Measurements from ENCODE around the gene WNT1. TPM values are rescaled to one million over a fixed set of nuclear protein-coding genes. Genes with fewer than 3 reads are reported as not detected.

WNT1 gene
- total and polyA plus RNA-seq, 10 of the 15 experiments (the other 5 are each of a cell fraction or from before 2014, with no cell fraction given): not detected

DNA sequence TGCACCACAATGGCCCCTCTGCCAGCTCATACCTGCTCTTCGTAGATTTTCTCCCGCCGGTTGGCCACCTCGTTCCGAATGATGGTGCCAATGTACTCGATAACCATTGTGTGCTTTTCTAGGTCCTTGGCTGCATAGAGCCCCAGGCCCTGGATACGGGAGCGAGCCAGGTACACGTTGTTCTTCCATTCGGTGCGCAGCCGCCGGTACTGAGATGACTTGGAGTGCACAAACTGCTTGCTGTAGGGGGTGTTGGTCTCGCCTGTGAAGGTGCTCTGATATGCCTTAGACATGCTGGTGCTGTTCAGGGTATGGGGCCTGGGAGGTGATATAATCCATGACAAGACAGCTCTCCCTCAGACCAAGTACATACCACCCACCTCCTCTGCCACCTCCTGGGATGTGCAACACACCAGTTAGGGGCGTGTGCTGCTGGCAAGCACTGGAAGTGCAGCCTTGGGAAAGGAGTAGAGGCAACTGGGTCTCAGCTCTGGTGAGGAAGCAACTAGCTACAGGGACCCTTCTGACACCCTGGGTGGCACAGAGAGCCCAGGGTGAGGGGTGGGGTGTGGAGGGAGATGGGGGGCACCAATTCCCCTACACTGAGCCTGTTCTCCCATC lies 44.5 kb downstream of the WNT1 start:
- ChIA-PET SMC1A (ENCODE audit: uncharacterized antibody, unreplicated experiment) (no interaction called here), CTCF (interaction anchor here (0.7 to 1.1 kb wide), 3 partner anchors 14 to 35 kb away, joined by 3 to 4 read pairs (median 4); no protein-coding TSS in a partner anchor), POLR2A (interaction anchor here (0.6 to 1.1 kb wide), 2 partner anchors 19 to 125 kb away, joined by 3 to 4 read pairs; no protein-coding TSS in a partner anchor), RAD21 (ENCODE audit: unreplicated experiment) (no interaction called here)
- WGBS (ENCODE audit: insufficient coverage, insufficient replicate concordance, low lambda C conversion rate, missing lambda C conversion rate): 92% methylated on average over 15 of the region's 15 CpGs
- Histone ChIP-seq H3K4me3 (no peak overlapping the region), H3K9me3 (replicated peaks; ENCODE audit: control insufficient read depth, insufficient read depth, low read length) (no peaks in the 10 kb centered on the region), H3K36me3 (ENCODE audit: control insufficient read depth in 2 of 2, insufficient read depth in 2 of 2, low read length in 1 of 2) (peaks cover 10 to 20% of the 10 kb centered on the region in 2 experiments), H2AFZ (ENCODE audit: control insufficient read depth, low read depth, low read length) (no peak overlapping the region), H3K9ac (ENCODE audit: control insufficient read depth, insufficient read depth, low read length) (no peak overlapping the region), H3K79me2 (ENCODE audit: control insufficient read depth, insufficient read depth, low read length) (peaks cover 8% of the 10 kb centered on the region), H3K4me1 (ENCODE audit: control insufficient read depth, insufficient read depth, low read length) (0 out of 2 replicates have a peak, but pooled peaks cover 3% of the 10 kb centered on the region), H3K4me2 (ENCODE audit: control insufficient read depth, insufficient read depth) (no peak overlapping the region), H3K27me3 (replicated peaks in 1 of 2; ENCODE audit: control insufficient read depth in 2 of 2, insufficient read depth in 2 of 2, low read length in 1 of 2) (no peaks in the 10 kb centered on the region), H3K27ac (ENCODE audit: control insufficient read depth, insufficient read depth) (no peak overlapping the region), H4K20me1 (ENCODE audit: control insufficient read depth, insufficient read depth) (no peaks in the 10 kb centered on the region)
- FAIRE-seq (no peak), DNase-seq (ENCODE audit: low read depth, low spot score) (no peak), ATAC-seq (no peak)
- no TSS peak for BruUV-seq (replicated peaks)
- intact Hi-C loops (cut with micrococcal nuclease; ENCODE audit: unreplicated experiment) (no loop called here), in situ Hi-C loops (cut with MboI) (no loop called here)
- no peak for TF ChIP-seq JUND (IDR thresholded peaks at IDR 0.05; ENCODE audit: low read depth, low read length)

DNA sequence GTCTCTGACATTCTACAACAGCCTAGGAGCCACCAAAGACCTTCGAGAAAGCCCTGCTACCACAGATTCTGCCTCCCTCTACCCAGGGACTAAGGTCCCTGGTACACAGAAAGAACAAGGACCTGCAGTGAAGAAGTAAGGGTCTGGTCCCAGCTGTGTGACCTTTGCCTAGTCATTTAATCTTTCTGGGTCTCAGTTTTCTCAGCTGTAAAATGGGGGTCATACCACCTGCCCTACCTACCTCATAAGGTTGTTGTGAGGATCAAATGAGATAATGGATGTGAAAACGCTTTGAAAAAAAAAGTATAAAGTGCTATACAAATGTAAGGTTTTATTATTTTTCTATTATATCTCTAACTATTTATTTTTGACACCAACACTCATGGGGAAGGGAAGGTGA lies 45.7 kb downstream of the WNT1 start:
- intact Hi-C loops (cut with micrococcal nuclease; ENCODE audit: unreplicated experiment) (no loop called here), in situ Hi-C loops (cut with MboI) (no loop called here)
- Histone ChIP-seq H3K4me3 (no peak overlapping the region), H4K20me1 (ENCODE audit: control insufficient read depth, insufficient read depth) (no peaks in the 10 kb centered on the region), H3K9me3 (replicated peaks; ENCODE audit: control insufficient read depth, insufficient read depth, low read length) (no peaks in the 10 kb centered on the region), H3K4me1 (ENCODE audit: control insufficient read depth, insufficient read depth, low read length) (0 out of 2 replicates have a peak, but pooled peaks cover 3% of the 10 kb centered on the region), H3K4me2 (ENCODE audit: control insufficient read depth, insufficient read depth) (no peak overlapping the region), H3K27ac (ENCODE audit: control insufficient read depth, insufficient read depth) (no peak overlapping the region), H3K27me3 (replicated peaks in 1 of 2; ENCODE audit: control insufficient read depth in 2 of 2, insufficient read depth in 2 of 2, low read length in 1 of 2) (no peaks in the 10 kb centered on the region), H3K36me3 (ENCODE audit: control insufficient read depth in 2 of 2, insufficient read depth in 2 of 2, low read length in 1 of 2) (peaks cover 14 to 24% of the 10 kb centered on the region in 2 experiments), H3K9ac (ENCODE audit: control insufficient read depth, insufficient read depth, low read length) (no peak overlapping the region), H2AFZ (ENCODE audit: control insufficient read depth, low read depth, low read length) (no peak overlapping the region), H3K79me2 (ENCODE audit: control insufficient read depth, insufficient read depth, low read length) (no peaks in the 10 kb centered on the region)
- ChIA-PET CTCF (interaction anchor here (0.6 to 1.1 kb wide), 4 partner anchors 13 to 262 kb away, joined by 3 to 4 read pairs (median 3); no protein-coding TSS in a partner anchor), RAD21 (ENCODE audit: unreplicated experiment) (interaction anchor here (1.6 kb wide), 1 partner anchor 27 kb away, joined by 4 read pairs; no protein-coding TSS in a partner anchor), SMC1A (ENCODE audit: uncharacterized antibody, unreplicated experiment) (no interaction called here), POLR2A (no interaction called here)
- ATAC-seq (no peak), FAIRE-seq (no peak), DNase-seq (ENCODE audit: low read depth, low spot score) (no peak)
- 100% methylated on average over 2 of the region's 2 CpGs for WGBS (ENCODE audit: insufficient coverage, insufficient replicate concordance, low lambda C conversion rate, missing lambda C conversion rate)
- no TSS peak for BruUV-seq (replicated peaks)
- TF ChIP-seq ASH2L (IDR thresholded peaks at IDR 0.05; ENCODE audit: borderline replicate concordance, low read depth) (no peak), SMAD5 (IDR thresholded peaks at IDR 0.05; ENCODE audit: low read depth) (no peak), ZNF622 (IDR thresholded peaks at IDR 0.05) (no peak), ZNF24 (IDR thresholded peaks at IDR 0.05) (no peak), RELA (IDR thresholded peaks at IDR 0.05; ENCODE audit: borderline replicate concordance, partially characterized antibody) (no peak), SMC3 (IDR thresholded peaks at IDR 0.05; ENCODE audit: borderline replicate concordance, low read length) (no peak), ESRRA (IDR thresholded peaks at IDR 0.05; ENCODE audit: low read length) (no peak), EED (IDR thresholded peaks at IDR 0.05; ENCODE audit: low read depth) (no peak), MYC (IDR thresholded peaks at IDR 0.05; ENCODE audit: insufficient read depth, insufficient read length, insufficient replicate concordance, low read length, severe bottlenecking) (no peak), LARP7 (IDR thresholded peaks at IDR 0.05) (no peak), SIX5 (IDR thresholded peaks at IDR 0.05; ENCODE audit: low read depth, low read length, severe bottlenecking) (no peak)
- TF ChIP-seq, protein P1, sequence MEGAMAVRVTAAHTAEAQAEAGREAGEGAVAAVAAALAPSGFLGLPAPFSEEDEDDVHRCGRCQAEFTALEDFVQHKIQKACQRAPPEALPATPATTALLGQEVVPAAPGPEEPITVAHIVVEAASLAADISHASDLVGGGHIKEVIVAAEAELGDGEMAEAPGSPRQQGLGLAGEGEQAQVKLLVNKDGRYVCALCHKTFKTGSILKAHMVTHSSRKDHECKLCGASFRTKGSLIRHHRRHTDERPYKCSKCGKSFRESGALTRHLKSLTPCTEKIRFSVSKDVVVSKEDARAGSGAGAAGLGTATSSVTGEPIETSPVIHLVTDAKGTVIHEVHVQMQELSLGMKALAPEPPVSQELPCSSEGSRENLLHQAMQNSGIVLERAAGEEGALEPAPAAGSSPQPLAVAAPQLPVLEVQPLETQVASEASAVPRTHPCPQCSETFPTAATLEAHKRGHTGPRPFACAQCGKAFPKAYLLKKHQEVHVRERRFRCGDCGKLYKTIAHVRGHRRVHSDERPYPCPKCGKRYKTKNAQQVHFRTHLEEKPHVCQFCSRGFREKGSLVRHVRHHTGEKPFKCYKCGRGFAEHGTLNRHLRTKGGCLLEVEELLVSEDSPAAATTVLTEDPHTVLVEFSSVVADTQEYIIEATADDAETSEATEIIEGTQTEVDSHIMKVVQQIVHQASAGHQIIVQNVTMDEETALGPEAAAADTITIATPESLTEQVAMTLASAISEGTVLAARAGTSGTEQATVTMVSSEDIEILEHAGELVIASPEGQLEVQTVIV (IDR thresholded peaks at IDR 0.05; ENCODE audit: borderline replicate concordance, partially characterized antibody): no peak
- TF ChIP-seq, protein P2, sequence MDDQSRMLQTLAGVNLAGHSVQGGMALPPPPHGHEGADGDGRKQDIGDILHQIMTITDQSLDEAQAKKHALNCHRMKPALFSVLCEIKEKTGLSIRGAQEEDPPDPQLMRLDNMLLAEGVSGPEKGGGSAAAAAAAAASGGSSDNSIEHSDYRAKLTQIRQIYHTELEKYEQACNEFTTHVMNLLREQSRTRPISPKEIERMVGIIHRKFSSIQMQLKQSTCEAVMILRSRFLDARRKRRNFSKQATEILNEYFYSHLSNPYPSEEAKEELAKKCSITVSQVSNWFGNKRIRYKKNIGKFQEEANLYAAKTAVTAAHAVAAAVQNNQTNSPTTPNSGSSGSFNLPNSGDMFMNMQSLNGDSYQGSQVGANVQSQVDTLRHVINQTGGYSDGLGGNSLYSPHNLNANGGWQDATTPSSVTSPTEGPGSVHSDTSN (IDR thresholded peaks at IDR 0.05; ENCODE audit: insufficient replicate concordance, low read depth, low read length): no peak

Data from GM12878 (cell line).